ENCODE measurements around the gene MT1HL1.

GRCh38 chr1:236959112-236959511, 45.1 kb downstream of the MT1HL1 start:
- TF ChIP-seq CTCF (conservative IDR thresholded peaks at IDR 0.05; ENCODE audit: low read depth, low read length) (no peak), EZH2phosphoT487 (IDR thresholded peaks at IDR 0.05; ENCODE audit: borderline replicate concordance, low read length) (no peak), EZH2 (IDR thresholded peaks at IDR 0.05; ENCODE audit: low read length, unreplicated experiment) (no peak)

All from PC-3 (cell line).